Measurements from ENCODE around the gene SLC25A11.

The SLC25A11 gene

DNA sequence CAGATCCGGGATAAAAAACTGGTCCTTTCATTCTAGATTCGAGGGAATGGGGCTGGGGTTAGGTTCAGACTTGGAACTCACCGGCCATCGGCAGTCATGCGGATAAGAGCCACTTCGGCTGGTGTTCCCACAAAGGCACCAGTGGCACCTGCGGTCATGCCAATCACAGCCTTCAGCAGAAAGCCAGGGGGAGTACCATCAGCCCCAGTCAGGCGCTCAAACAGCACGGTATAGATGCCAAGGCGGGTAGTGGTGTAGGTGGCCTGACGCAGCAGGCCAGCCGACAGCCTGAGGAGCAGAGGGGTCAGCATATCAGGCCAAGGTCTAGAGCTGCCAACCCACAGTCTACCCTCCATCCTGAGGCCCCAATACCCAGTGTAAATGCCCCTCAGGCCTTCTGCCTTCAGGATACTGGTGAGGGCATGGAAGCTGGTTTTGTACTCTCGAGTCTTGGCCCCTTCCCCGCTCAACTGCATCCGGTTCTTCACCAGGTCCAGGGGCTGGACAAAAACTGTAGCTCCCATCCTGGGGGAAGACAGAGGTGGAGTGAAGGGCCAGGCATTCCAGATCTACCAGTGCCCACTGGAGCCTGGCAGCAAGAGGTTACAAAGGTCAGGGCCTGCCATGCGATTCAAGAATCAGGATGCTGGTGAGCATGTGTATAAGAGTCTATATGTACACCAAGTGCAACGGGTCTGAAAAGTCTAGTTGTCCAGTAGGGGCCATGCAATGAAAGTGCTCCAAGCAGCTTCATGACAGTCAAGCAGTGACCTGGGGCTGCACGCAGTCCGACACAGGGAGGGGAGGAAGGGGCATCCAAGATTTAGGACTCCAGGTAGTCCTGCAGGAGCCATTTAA lies 929 bp downstream of the SLC25A11 start:
- DNase-seq (ENCODE audit: extremely low read depth, low read depth): no peak
- peak overlapping the region; percentile 99 for H3K4me3 ChIP-seq (replicated peaks; ENCODE audit: low read depth, low read length)
- TF ChIP-seq CTCF (IDR thresholded peaks at IDR 0.05; ENCODE audit: low read depth, low read length, missing control alignments): no peak

- H3K4me3 ChIP-seq (replicated peaks; ENCODE audit: low read depth, low read length): peak overlapping the region; percentile 99
- no peak for TF ChIP-seq CTCF (IDR thresholded peaks at IDR 0.05; ENCODE audit: low read depth, low read length, missing control alignments)
- no peak for DNase-seq (ENCODE audit: extremely low read depth, low read depth)
Observed at GRCh38 chr17:4938069-4938491, 1.8 kb downstream of the SLC25A11 start.

DNA sequence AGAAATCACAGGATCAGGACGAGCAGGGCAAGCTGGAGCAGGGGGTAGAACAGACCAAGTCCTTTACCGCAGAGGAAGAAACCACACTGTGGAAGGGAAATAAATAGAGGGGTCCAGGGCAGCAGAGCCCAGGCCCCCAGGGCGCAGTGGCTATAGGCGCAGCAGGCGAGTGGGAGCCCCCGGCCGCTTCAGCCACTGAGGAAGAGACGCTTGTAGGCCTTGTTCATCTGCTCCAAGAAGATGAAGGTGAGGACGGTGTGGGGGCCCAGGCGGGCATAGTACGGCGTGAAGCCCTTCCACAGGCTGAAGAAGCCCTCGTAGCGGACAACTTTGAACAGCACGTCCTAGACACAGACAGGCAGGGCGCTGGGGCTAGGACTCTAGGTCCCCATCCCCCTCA lies 2.3 kb downstream of the SLC25A11 start:
- no peak overlapping the region for H3K4me3 ChIP-seq (replicated peaks; ENCODE audit: low read depth, low read length)
- TF ChIP-seq CTCF (IDR thresholded peaks at IDR 0.05; ENCODE audit: low read depth, low read length, missing control alignments): no peak
- DNase-seq (ENCODE audit: extremely low read depth, low read depth): no peak

DNA sequence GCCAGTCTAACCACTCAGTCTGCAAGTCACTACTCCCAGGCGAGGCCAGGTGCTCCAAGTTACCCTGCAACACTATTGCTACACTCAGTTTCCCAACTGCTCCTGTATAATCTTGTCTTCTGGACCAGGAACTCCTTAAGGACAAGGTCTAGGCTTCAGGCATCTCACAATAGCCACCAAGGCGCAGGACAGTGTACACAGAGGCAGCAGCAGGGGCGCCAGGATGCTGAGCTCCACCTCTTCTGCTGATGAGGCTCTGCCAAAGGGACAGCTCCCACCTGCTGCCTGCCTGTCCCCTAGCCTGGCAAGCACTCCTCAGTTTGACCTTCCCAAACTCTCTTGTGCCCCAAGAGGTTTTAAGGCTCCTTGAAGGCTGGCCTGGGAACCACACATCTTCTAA lies 3.4 kb downstream of the SLC25A11 start:
- no peak for DNase-seq (ENCODE audit: extremely low read depth, low read depth)
- no peak for TF ChIP-seq CTCF (IDR thresholded peaks at IDR 0.05; ENCODE audit: low read depth, low read length, missing control alignments)
- no peak overlapping the region for H3K4me3 ChIP-seq (replicated peaks; ENCODE audit: low read depth, low read length)

- no peak for TF ChIP-seq CTCF (IDR thresholded peaks at IDR 0.05; ENCODE audit: low read depth, low read length, missing control alignments)
- DNase-seq (ENCODE audit: extremely low read depth, low read depth): no peak
- H3K4me3 ChIP-seq (replicated peaks; ENCODE audit: low read depth, low read length): no peak overlapping the region
Observed at GRCh38 chr17:4935650-4936049, 4.2 kb downstream of the SLC25A11 start.

GRCh38 chr17:4934173-4934979 lies 5.5 kb downstream of the SLC25A11 start:
- peak; percentile 41 for TF ChIP-seq CTCF (IDR thresholded peaks at IDR 0.05; ENCODE audit: low read depth, low read length, missing control alignments)
- no peak overlapping the region for H3K4me3 ChIP-seq (replicated peaks; ENCODE audit: low read depth, low read length)
- no peak for DNase-seq (ENCODE audit: extremely low read depth, low read depth)

All from HFF-Myc (cell line).